Endodermal cell (in vitro differentiated cells): ENCODE results near the gene HOMER2. TPM values are rescaled to one million over a fixed set of nuclear protein-coding genes. Genes with fewer than 3 reads are reported as not detected.

Source experiments
- DNase-seq: peaks from one replicate; pipeline ENCODE4 v3.0.0-alpha.2; 2017
- H3K27ac ChIP-seq: 2 replicates; pipeline ENCODE4 v1.5.1; 2013; ENCODE audit warnings: mild to moderate bottlenecking, low read depth, low read length, moderate library complexity
- H3K27me3 ChIP-seq: 2 replicates; pipeline ENCODE4 v1.6.1; 2013; ENCODE audit warnings: mild to moderate bottlenecking, low read length, moderate library complexity; ENCODE audit not compliant: insufficient read depth, control insufficient read depth, poor library complexity, severe bottlenecking
- H3K36me3 ChIP-seq: 2 replicates; pipeline ENCODE4 v1.7.0; 2013; ENCODE audit warnings: mild to moderate bottlenecking, low read length, moderate library complexity; ENCODE audit not compliant: control insufficient read depth, insufficient read depth
- H3K4me1 ChIP-seq: one replicate; pipeline ENCODE4 v1.7.0; 2013; ENCODE audit warnings: low read length; ENCODE audit not compliant: control insufficient read depth, insufficient read depth
- H3K4me3 ChIP-seq: 2 replicates; pipeline ENCODE4 v1.5.1; 2013; ENCODE audit warnings: mild to moderate bottlenecking, low read length, moderate library complexity
- H3K9ac ChIP-seq: 2 replicates; pipeline ENCODE4 v1.6.1; 2013; ENCODE audit warnings: mild to moderate bottlenecking, low read length, moderate library complexity; ENCODE audit not compliant: poor library complexity, severe bottlenecking; ENCODE audit errors: extremely low read depth
- H3K9me3 ChIP-seq: 2 replicates; pipeline ENCODE4 v1.6.1; 2013; ENCODE audit warnings: mild to moderate bottlenecking, low read length, moderate library complexity; ENCODE audit not compliant: control insufficient read depth
- H3K27ac Mint-ChIP-seq: 2 replicates; pipeline ENCODE4 v1.8.0; 2020; ENCODE audit warnings: mixed read lengths
- H3K27me3 Mint-ChIP-seq: 2 replicates; pipeline ENCODE4 v1.8.0; 2021; ENCODE audit warnings: mild to moderate bottlenecking, mixed read lengths; ENCODE audit not compliant: insufficient read depth
- H3K36me3 Mint-ChIP-seq: 2 replicates; pipeline ENCODE4 v1.8.0; 2020; ENCODE audit warnings: low read depth, mixed read lengths
- H3K4me1 Mint-ChIP-seq: 2 replicates; pipeline ENCODE4 v1.8.0; 2020; ENCODE audit warnings: mixed read lengths
- H3K4me3 Mint-ChIP-seq: 2 replicates; pipeline ENCODE4 v1.8.0; 2020; ENCODE audit warnings: mild to moderate bottlenecking, moderate library complexity, mixed read lengths
- H3K9me3 Mint-ChIP-seq: 2 replicates; pipeline ENCODE4 v1.8.0; 2020; ENCODE audit warnings: mild to moderate bottlenecking, mixed read lengths
- CTCF ChIP-seq: fragments of 200-600 bp; sonication (generic); conservative IDR thresholded peaks from 2 replicates; pipeline ENCODE4 v1.5.0; 2021; ENCODE audit warnings: antibody characterized with exemption, mild to moderate bottlenecking
- WGBS, 2 experiments: methylation state at CpG; one replicate each; pipeline versions ENCODE4 v1.1.5 to v1.1.7; 2013; ENCODE audit warnings: missing lambda C conversion rate in 2 of 2, mixed read lengths in 1 of 2; ENCODE audit not compliant: insufficient coverage in 1 of 2, insufficient read length in 1 of 2; 5-methylcytosine and 5-hydroxymethylcytosine counted together
- total RNA-seq, 2 donors: library from RNA; stranded (reverse); fragmentation: NEBNext Ultra II Directional in 1 of 2; extraction: Animal tissue kit (Norgen Biotek cat#: 25700) in 1 of 2; gene quantifications; 2 replicates in 1 of 2; 3 replicates in 1 of 2; pipeline ENCODE4 v1.2.1, GENCODE V29; 2021

The HOMER2 gene
- total RNA-seq, 2 donors from 2014 or later = 31.8 to 32.7 TPM

DNA sequence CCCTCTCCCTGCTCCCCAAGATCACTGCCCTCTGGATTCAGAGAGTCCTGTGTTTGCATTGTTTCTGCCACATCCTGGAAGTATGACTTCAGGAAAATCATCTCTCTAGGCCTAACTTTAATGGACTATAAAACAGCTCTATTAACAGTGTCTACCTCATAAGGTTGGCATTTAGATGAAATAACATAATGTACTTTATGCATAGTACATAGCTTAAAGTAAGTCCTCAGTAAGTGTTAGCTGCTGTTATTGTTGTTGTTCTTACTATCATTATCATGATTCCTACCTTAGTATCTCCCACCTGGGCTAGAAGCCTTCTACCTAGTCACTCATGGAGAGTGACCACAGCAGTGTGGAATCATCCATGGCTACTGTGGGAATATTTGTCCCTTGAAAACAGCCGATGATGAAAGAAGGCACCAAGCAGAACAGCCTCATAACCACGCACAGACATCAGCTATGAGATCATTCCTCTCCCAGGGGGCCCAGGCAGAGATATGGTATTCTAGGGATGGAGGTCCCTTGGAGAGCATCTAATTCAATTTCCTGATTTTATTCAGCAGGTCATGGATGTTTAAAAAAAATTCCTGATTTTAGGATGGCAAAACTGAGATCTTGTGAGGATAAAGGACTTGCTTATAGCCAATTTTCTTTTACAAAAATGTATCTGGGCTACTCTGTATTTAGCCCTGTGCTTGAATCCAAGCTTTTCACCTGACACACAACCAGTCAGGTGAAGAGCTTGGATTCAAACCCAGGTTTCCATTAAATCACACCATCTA, 148.5 kb downstream of the HOMER2 start:
- H3K27ac ChIP-seq = no peak overlapping the region
- Mint-ChIP-seq H3K9me3 (no peaks in the 10 kb centered on the region), H3K4me1 (no peaks in the 10 kb centered on the region), H3K27me3 (peaks cover 53% of the 10 kb centered on the region), H3K36me3 (no peaks in the 10 kb centered on the region), H3K4me3 (no peak overlapping the region), H3K27ac (no peak overlapping the region)
- H3K9ac ChIP-seq = no peak overlapping the region
- H3K36me3 ChIP-seq = no peaks in the 10 kb centered on the region
- no peak for TF ChIP-seq CTCF
- no peaks in the 10 kb centered on the region for H3K9me3 ChIP-seq
- H3K4me3 ChIP-seq = no peak overlapping the region
- H3K27me3 ChIP-seq = peaks cover 58% of the 10 kb centered on the region
- H3K4me1 ChIP-seq = no peaks in the 10 kb centered on the region
- no peak for DNase-seq
- WGBS, 2 experiments = 80 to 89% methylated on average over 1 to 2 of the region's 2 CpGs

GRCh38 chr15:82802497-82802896, 150.0 kb downstream of the HOMER2 start:
- H3K27me3 Mint-ChIP-seq = peaks cover 57% of the 10 kb centered on the region
- H3K4me1 Mint-ChIP-seq = no peaks in the 10 kb centered on the region
- WGBS, 2 experiments = 53% methylated on average over 1 of the region's 1 CpG; no CpG with 5 or more reads in 1 of the 2 experiments
- H3K27ac ChIP-seq = no peak overlapping the region
- H3K36me3 Mint-ChIP-seq = no peaks in the 10 kb centered on the region
- peaks cover 62% of the 10 kb centered on the region for H3K27me3 ChIP-seq
- DNase-seq = no peak
- H3K9me3 Mint-ChIP-seq = no peaks in the 10 kb centered on the region
- H3K4me3 Mint-ChIP-seq = no peak overlapping the region
- no peak overlapping the region for H3K4me3 ChIP-seq
- H3K9ac ChIP-seq = no peak overlapping the region
- no peaks in the 10 kb centered on the region for H3K9me3 ChIP-seq
- H3K27ac Mint-ChIP-seq = no peak overlapping the region
- TF ChIP-seq CTCF = no peak
- no peaks in the 10 kb centered on the region for H3K4me1 ChIP-seq
- no peaks in the 10 kb centered on the region for H3K36me3 ChIP-seq

GRCh38 chr15:82799183-82799841, 153.2 kb downstream of the HOMER2 start:
- Mint-ChIP-seq H3K27me3 (peaks cover 58% of the 10 kb centered on the region), H3K27ac (no peak overlapping the region), H3K4me3 (no peak overlapping the region), H3K4me1 (no peaks in the 10 kb centered on the region), H3K9me3 (peaks cover 2% of the 10 kb centered on the region), H3K36me3 (no peaks in the 10 kb centered on the region)
- no peaks in the 10 kb centered on the region for H3K4me1 ChIP-seq
- no peak for DNase-seq
- peaks cover 50% of the 10 kb centered on the region for H3K27me3 ChIP-seq
- H3K4me3 ChIP-seq = no peak overlapping the region
- no peak overlapping the region for H3K9ac ChIP-seq
- TF ChIP-seq CTCF = no peak
- H3K36me3 ChIP-seq = no peaks in the 10 kb centered on the region
- 83 to 88% methylated on average over 2 to 7 of the region's 7 CpGs for WGBS, 2 experiments
- no peak overlapping the region for H3K27ac ChIP-seq
- H3K9me3 ChIP-seq = no peaks in the 10 kb centered on the region

Other genes with a start within 250 kb of the HOMER2 start
- gene AP3B2, start 242.8 kb downstream of the HOMER2 start, total RNA-seq = 10 to 100 TPM; 22.4 to 24.4 TPM
- not detected for gene FSD2, start 146.7 kb downstream of the HOMER2 start, total RNA-seq
- 1 to 10 TPM; 3.7 to 4.4 TPM for gene WHAMM, start 143.1 kb downstream of the HOMER2 start, total RNA-seq
- 10 to 100 TPM; 37.3 to 40.8 TPM for gene RAMAC, start 33.5 kb upstream of the HOMER2 start, total RNA-seq
- 10 to 100 TPM; 15.5 to 17.7 TPM for gene C15orf40, start 58.9 kb upstream of the HOMER2 start, total RNA-seq
- 10 to 100 TPM; 35.9 to 37.0 TPM for gene BTBD1, start 114.5 kb upstream of the HOMER2 start, total RNA-seq
- gene TM6SF1, start 154.9 kb upstream of the HOMER2 start, total RNA-seq = 1 to 10 TPM; 1.2 to 1.9 TPM